HG03108 (cell line): ENCODE measurements around the gene ATP8A2.
"Not testable (repeated sequence)": the region's sequence is repeated elsewhere in the genome, so short reads cannot be mapped to it uniquely, and the experiment has no call there.

Experiments
- ATAC-seq: cut with Tn5 transposase; IDR thresholded peaks from one replicate; pipeline ENCODE4 v1.9.1; 2021; ENCODE audit warnings: moderate library complexity; ENCODE audit not compliant: unreplicated experiment

ATP8A2 gene

GRCh38 chr13:25761041-25761440, 389.3 kb downstream of the ATP8A2 start:
- no peak for ATAC-seq

GRCh38 chr13:25762281-25762680, 390.5 kb downstream of the ATP8A2 start:
- no peak for ATAC-seq

- ATAC-seq = no peak
Measured at GRCh38 chr13:25762795-25763377, 391.1 kb downstream of the ATP8A2 start.

GRCh38 chr13:25764378-25764777, 392.6 kb downstream of the ATP8A2 start:
- ATAC-seq = no peak

GRCh38 chr13:25765266-25765665, 393.5 kb downstream of the ATP8A2 start:
- ATAC-seq = no peak

GRCh38 chr13:25766576-25766975, 394.8 kb downstream of the ATP8A2 start:
- ATAC-seq = no peak

- ATAC-seq = no peak
Measured at GRCh38 chr13:25766991-25767390, 395.2 kb downstream of the ATP8A2 start.

- no peak for ATAC-seq
Measured at GRCh38 chr13:25768376-25768775, 396.6 kb downstream of the ATP8A2 start.

GRCh38 chr13:25768838-25769237, 397.1 kb downstream of the ATP8A2 start:
- ATAC-seq = no peak

- ATAC-seq = no peak
Measured at GRCh38 chr13:25770601-25771000, 398.8 kb downstream of the ATP8A2 start.

- no peak for ATAC-seq
Measured at GRCh38 chr13:25771202-25771601, 399.4 kb downstream of the ATP8A2 start.

GRCh38 chr13:25771641-25772478, 400.1 kb downstream of the ATP8A2 start:
- no peak for ATAC-seq

GRCh38 chr13:25772534-25772933, 400.8 kb downstream of the ATP8A2 start:
- not testable (repeated sequence) for ATAC-seq

GRCh38 chr13:25774056-25774455, 402.3 kb downstream of the ATP8A2 start:
- ATAC-seq = not testable (repeated sequence)

GRCh38 chr13:25775275-25775674, 403.5 kb downstream of the ATP8A2 start:
- ATAC-seq = no peak

GRCh38 chr13:25775986-25776385, 404.2 kb downstream of the ATP8A2 start:
- no peak for ATAC-seq

GRCh38 chr13:25776722-25777121, 404.9 kb downstream of the ATP8A2 start:
- no peak for ATAC-seq

- ATAC-seq = no peak
Measured at GRCh38 chr13:25777509-25777908, 405.7 kb downstream of the ATP8A2 start.

GRCh38 chr13:25778365-25778764, 406.6 kb downstream of the ATP8A2 start:
- no peak for ATAC-seq

- ATAC-seq = no peak
Measured at GRCh38 chr13:25778808-25779305, 407.1 kb downstream of the ATP8A2 start.

- no peak for ATAC-seq
Measured at GRCh38 chr13:25783076-25783475, 411.3 kb downstream of the ATP8A2 start.

GRCh38 chr13:25783601-25784024, 411.8 kb downstream of the ATP8A2 start:
- no peak for ATAC-seq
